ENCODE data around the gene ST7. TPM values are rescaled to one million over a fixed set of nuclear protein-coding genes. Genes with fewer than 3 reads are reported as not detected.

The ST7 gene
- total and polyA plus RNA-seq, 2 donors (not counting 3 experiments of a cell fraction or from before 2014, with no cell fraction given) = 18.6 to 24.9 TPM

GRCh38 chr7:117192108-117192507, 238.8 kb downstream of the ST7 start:
- no peak overlapping the region for H3K27ac ChIP-seq (ENCODE audit: insufficient read depth, low read depth, low read length)
- no peak overlapping the region for H3K4me2 ChIP-seq (ENCODE audit: insufficient read depth, low read length)
- H3K27me3 ChIP-seq (ENCODE audit: control insufficient read depth in 2 of 2, insufficient read depth in 2 of 2, low read length in 2 of 2) = no peaks in the 10 kb centered on the region
- H4K20me1 ChIP-seq (replicated peaks; ENCODE audit: control insufficient read depth, extremely low read depth, insufficient read depth, low read length) = no peaks in the 10 kb centered on the region
- POLR2A ChIA-PET = no interaction called here
- no peak overlapping the region for H3K4me3 ChIP-seq (replicated peaks in 1 of 3; ENCODE audit: insufficient read depth in 1 of 3, low read depth in 1 of 3, low read length in 3 of 3)
- H3K36me3 ChIP-seq (ENCODE audit: control insufficient read depth in 2 of 2, extremely low read depth in 1 of 2, insufficient read depth in 2 of 2, low read length in 2 of 2) = peaks cover 0 to 3% of the 10 kb centered on the region in 2 experiments
- no peak overlapping the region for H3K9ac ChIP-seq (replicated peaks; ENCODE audit: extremely low read depth, insufficient read depth, low read length)
- no peak for DNase-seq (ENCODE audit: low read depth, low spot score)
- TF ChIP-seq POLR2A (IDR thresholded peaks at IDR 0.05; ENCODE audit: low read depth, low read length) (no peak), MYC (IDR thresholded peaks at IDR 0.05; ENCODE audit: low read depth, low read length) (no peak), CTCF (IDR thresholded peaks at IDR 0.05; ENCODE audit: extremely low read depth in 1 of 2, insufficient read depth in 1 of 2, low read depth in 1 of 2, low read length in 2 of 2) (no peak), FOS (IDR thresholded peaks at IDR 0.05; ENCODE audit: borderline replicate concordance, insufficient read depth, low read length) (no peak)
- no peaks in the 10 kb centered on the region for H3K4me1 ChIP-seq (ENCODE audit: control insufficient read depth, extremely low read depth, insufficient read depth, low read length)
- dilution Hi-C loops (cut with MboI; ENCODE audit: extremely low pct_ligation_motif_present, low sequenced_read_pairs) = no loop called here
- intact Hi-C loops (cut with micrococcal nuclease) = no loop called here
- no peaks in the 10 kb centered on the region for H3K9me3 ChIP-seq (replicated peaks; ENCODE audit: control insufficient read depth, insufficient read depth, low read length)
- no peaks in the 10 kb centered on the region for H3K9me1 ChIP-seq (replicated peaks; ENCODE audit: control insufficient read depth, extremely low read depth, insufficient read depth, low read length)
- CTCF ChIA-PET = no interaction called here
- no peak for FAIRE-seq
- no peaks in the 10 kb centered on the region for H3K79me2 ChIP-seq (ENCODE audit: control insufficient read depth, insufficient read depth, low read length)
- H2AFZ ChIP-seq (ENCODE audit: low read depth, low read length) = no peak overlapping the region
- no TSS peak for BruUV-seq (replicated peaks)

GRCh38 chr7:117193564-117193963, 240.3 kb downstream of the ST7 start:
- CTCF ChIA-PET = no interaction called here
- Histone ChIP-seq H4K20me1 (replicated peaks; ENCODE audit: control insufficient read depth, extremely low read depth, insufficient read depth, low read length) (no peaks in the 10 kb centered on the region), H3K4me2 (ENCODE audit: insufficient read depth, low read length) (no peak overlapping the region), H3K9me3 (replicated peaks; ENCODE audit: control insufficient read depth, insufficient read depth, low read length) (no peaks in the 10 kb centered on the region), H3K4me1 (ENCODE audit: control insufficient read depth, extremely low read depth, insufficient read depth, low read length) (peaks cover 3% of the 10 kb centered on the region), H3K9ac (replicated peaks; ENCODE audit: extremely low read depth, insufficient read depth, low read length) (no peak overlapping the region), H3K27ac (ENCODE audit: insufficient read depth, low read depth, low read length) (no peak overlapping the region), H2AFZ (ENCODE audit: low read depth, low read length) (no peak overlapping the region), H3K9me1 (replicated peaks; ENCODE audit: control insufficient read depth, extremely low read depth, insufficient read depth, low read length) (no peaks in the 10 kb centered on the region), H3K79me2 (ENCODE audit: control insufficient read depth, insufficient read depth, low read length) (no peaks in the 10 kb centered on the region), H3K4me3 (replicated peaks in 1 of 3; ENCODE audit: insufficient read depth in 1 of 3, low read depth in 1 of 3, low read length in 3 of 3) (no peak overlapping the region), H3K36me3 (ENCODE audit: control insufficient read depth in 2 of 2, extremely low read depth in 1 of 2, insufficient read depth in 2 of 2, low read length in 2 of 2) (peaks cover 0 to 3% of the 10 kb centered on the region in 2 experiments), H3K27me3 (ENCODE audit: control insufficient read depth in 2 of 2, insufficient read depth in 2 of 2, low read length in 2 of 2) (no peaks in the 10 kb centered on the region)
- DNase-seq (ENCODE audit: low read depth, low spot score) = no peak
- BruUV-seq (replicated peaks) = no TSS peak
- intact Hi-C loops (cut with micrococcal nuclease) (no loop called here), dilution Hi-C loops (cut with MboI; ENCODE audit: extremely low pct_ligation_motif_present, low sequenced_read_pairs) (no loop called here)
- POLR2A ChIA-PET = no interaction called here
- TF ChIP-seq JUN (IDR thresholded peaks at IDR 0.05; ENCODE audit: borderline replicate concordance, insufficient read depth, insufficient read length, low read depth) = no peak
- no peak for TF ChIP-seq GATA2 (IDR thresholded peaks at IDR 0.05; ENCODE audit: insufficient read depth, insufficient read length, low read depth, low read length)
- TF ChIP-seq MYC (IDR thresholded peaks at IDR 0.05; ENCODE audit: low read depth, low read length) = no peak
- no peak for TF ChIP-seq MAX (IDR thresholded peaks at IDR 0.05; ENCODE audit: insufficient read depth, insufficient read length)
- TF ChIP-seq POLR2AphosphoS5 (IDR thresholded peaks at IDR 0.05; ENCODE audit: insufficient read depth, low read depth, low read length) = no peak
- TF ChIP-seq POLR2A (IDR thresholded peaks at IDR 0.05; ENCODE audit: low read depth, low read length) = no peak
- no peak for FAIRE-seq

Data from endothelial cell of umbilical vein (primary cell).